A673 (cell line): Measurements from ENCODE around the gene LRRC37B.
"Not testable (repeated sequence)": the region's sequence is repeated elsewhere in the genome, so short reads cannot be mapped to it uniquely, and the experiment has no call there.

Source experiments
- EZH2 ChIP-seq: fragments of 200-600 bp; sonication (generic); IDR thresholded peaks from 2 replicates; pipeline ENCODE4 v1.6.1; 2017; ENCODE audit warnings: borderline replicate concordance, low read depth, mild to moderate bottlenecking, mixed read lengths, antibody characterized with exemption, low read length; ENCODE audit not compliant: poor library complexity, severe bottlenecking
- TF ChIP-seq, protein P1 (sequence below): fragments of 300-800, 200-600 bp; sonication (generic); conservative IDR thresholded peaks from 2 replicates; pipeline ENCODE4 v1.5.1; 2017; ENCODE audit warnings: low read depth, mild to moderate bottlenecking, antibody characterized with exemption, low read length, moderate library complexity, mixed read lengths

DNA sequence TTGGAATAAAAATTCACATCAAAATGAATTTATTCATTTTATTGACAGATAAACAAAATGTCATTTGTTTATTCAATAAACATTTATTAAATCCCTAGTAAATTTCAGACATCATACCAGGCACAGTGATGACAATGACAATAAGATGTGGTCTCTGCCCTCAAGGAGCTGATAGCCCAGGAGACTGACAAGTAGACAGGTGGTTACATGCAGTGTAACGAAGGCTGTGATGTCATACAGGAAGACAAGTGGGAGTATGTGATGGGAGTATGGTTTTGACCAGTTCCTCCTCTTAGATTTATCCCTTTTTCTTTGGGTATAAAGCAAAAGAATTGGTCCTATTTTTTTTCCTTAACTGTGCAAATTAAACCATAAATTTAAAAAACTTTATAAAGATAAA is 26.6 kb downstream of the LRRC37B start:
- TF ChIP-seq, protein P1, sequence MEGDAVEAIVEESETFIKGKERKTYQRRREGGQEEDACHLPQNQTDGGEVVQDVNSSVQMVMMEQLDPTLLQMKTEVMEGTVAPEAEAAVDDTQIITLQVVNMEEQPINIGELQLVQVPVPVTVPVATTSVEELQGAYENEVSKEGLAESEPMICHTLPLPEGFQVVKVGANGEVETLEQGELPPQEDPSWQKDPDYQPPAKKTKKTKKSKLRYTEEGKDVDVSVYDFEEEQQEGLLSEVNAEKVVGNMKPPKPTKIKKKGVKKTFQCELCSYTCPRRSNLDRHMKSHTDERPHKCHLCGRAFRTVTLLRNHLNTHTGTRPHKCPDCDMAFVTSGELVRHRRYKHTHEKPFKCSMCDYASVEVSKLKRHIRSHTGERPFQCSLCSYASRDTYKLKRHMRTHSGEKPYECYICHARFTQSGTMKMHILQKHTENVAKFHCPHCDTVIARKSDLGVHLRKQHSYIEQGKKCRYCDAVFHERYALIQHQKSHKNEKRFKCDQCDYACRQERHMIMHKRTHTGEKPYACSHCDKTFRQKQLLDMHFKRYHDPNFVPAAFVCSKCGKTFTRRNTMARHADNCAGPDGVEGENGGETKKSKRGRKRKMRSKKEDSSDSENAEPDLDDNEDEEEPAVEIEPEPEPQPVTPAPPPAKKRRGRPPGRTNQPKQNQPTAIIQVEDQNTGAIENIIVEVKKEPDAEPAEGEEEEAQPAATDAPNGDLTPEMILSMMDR: not testable (repeated sequence)
- not testable (repeated sequence) for TF ChIP-seq EZH2
